Measurements from ENCODE around the gene STX19. TPM values are rescaled to one million over a fixed set of nuclear protein-coding genes. Genes with fewer than 3 reads are reported as not detected.

Gene STX19
- total RNA-seq, 4 donors from 2014 or later: 3.1 to 5.5 (median 4.3) TPM

- Histone ChIP-seq H3K27me3 (no peaks in the 10 kb centered on the region), H3K27ac (no peak overlapping the region), H3K4me3 (no peak overlapping the region), H3K9me3 (no peaks in the 10 kb centered on the region), H3K4me1 (no peaks in the 10 kb centered on the region), H3K36me3 (no peaks in the 10 kb centered on the region)
- no peak for DNase-seq (ENCODE audit: low spot score in 2 of 2)
- 84% methylated on average over 3 of the region's 3 CpGs for WGBS
- TF ChIP-seq POLR2A (IDR thresholded peaks at IDR 0.05) (no peak), POLR2AphosphoS5 (IDR thresholded peaks at IDR 0.05) (no peak), EP300 (IDR thresholded peaks at IDR 0.05) (no peak)
These were observed 36.2 kb downstream of the STX19 start for GRCh38 chr3:93992207-93992606.

DNA sequence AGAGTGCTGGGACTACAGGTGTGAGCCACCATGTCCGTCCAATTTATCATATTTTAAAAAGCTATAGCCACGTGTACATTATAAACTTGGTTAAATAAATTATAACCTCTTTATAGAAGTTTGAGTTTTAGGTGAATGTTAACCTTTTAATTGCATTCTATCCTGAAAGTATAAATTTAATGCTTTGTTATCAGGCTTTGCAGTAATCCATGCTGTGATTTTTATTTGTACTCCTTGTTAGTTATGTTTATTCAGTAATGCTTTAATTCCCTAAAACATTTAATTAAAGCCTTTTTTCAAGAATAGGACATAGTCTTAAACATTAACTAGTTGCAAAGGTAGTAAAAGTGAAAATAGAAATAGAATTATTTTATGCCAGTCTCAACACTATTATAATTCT lies 36.8 kb downstream of the STX19 start:
- Histone ChIP-seq H3K4me3 (no peak overlapping the region), H3K27me3 (no peaks in the 10 kb centered on the region), H3K9me3 (no peaks in the 10 kb centered on the region), H3K36me3 (no peaks in the 10 kb centered on the region), H3K27ac (no peak overlapping the region), H3K4me1 (no peaks in the 10 kb centered on the region)
- TF ChIP-seq POLR2AphosphoS5 (IDR thresholded peaks at IDR 0.05) (no peak), POLR2A (IDR thresholded peaks at IDR 0.05) (no peak), EP300 (IDR thresholded peaks at IDR 0.05) (no peak)
- TF ChIP-seq, protein P1, sequence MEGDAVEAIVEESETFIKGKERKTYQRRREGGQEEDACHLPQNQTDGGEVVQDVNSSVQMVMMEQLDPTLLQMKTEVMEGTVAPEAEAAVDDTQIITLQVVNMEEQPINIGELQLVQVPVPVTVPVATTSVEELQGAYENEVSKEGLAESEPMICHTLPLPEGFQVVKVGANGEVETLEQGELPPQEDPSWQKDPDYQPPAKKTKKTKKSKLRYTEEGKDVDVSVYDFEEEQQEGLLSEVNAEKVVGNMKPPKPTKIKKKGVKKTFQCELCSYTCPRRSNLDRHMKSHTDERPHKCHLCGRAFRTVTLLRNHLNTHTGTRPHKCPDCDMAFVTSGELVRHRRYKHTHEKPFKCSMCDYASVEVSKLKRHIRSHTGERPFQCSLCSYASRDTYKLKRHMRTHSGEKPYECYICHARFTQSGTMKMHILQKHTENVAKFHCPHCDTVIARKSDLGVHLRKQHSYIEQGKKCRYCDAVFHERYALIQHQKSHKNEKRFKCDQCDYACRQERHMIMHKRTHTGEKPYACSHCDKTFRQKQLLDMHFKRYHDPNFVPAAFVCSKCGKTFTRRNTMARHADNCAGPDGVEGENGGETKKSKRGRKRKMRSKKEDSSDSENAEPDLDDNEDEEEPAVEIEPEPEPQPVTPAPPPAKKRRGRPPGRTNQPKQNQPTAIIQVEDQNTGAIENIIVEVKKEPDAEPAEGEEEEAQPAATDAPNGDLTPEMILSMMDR (IDR thresholded peaks at IDR 0.05): no peak
- DNase-seq (ENCODE audit: low spot score in 2 of 2): no peak
- 89% methylated on average over 2 of the region's 2 CpGs for WGBS

GRCh38 chr3:93989241-93989640 lies 39.2 kb downstream of the STX19 start:
- H3K4me3 ChIP-seq: no peak overlapping the region
- no peaks in the 10 kb centered on the region for H3K27me3 ChIP-seq
- DNase-seq (ENCODE audit: low spot score in 2 of 2): no peak
- 89% methylated on average over 3 of the region's 3 CpGs for WGBS
- no peak overlapping the region for H3K27ac ChIP-seq
- H3K36me3 ChIP-seq: no peaks in the 10 kb centered on the region
- no peaks in the 10 kb centered on the region for H3K9me3 ChIP-seq
- no peaks in the 10 kb centered on the region for H3K4me1 ChIP-seq
- TF ChIP-seq POLR2A (IDR thresholded peaks at IDR 0.05) (no peak), EP300 (IDR thresholded peaks at IDR 0.05) (no peak), POLR2AphosphoS5 (IDR thresholded peaks at IDR 0.05) (no peak)
- TF ChIP-seq, protein P1 (IDR thresholded peaks at IDR 0.05): no peak

DNA sequence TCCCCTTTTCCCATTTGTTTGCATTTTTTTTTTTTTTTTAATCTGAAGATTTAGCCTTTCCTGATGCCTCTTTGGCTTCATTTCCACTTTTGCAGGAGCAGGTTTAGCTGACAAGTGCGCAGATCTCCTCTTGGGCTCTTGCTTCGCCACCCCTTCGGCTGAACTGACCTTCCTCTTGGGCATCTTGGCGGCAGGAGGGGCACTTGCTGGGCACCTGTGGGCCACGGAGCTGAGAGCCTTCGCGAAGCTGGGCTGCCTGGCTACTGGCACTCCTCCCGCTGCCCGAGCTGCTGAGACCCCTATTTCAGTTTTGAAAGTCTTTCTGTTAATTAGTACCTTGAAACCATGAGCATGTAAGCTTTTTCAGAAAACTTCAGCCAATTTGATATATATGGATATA lies 39.6 kb downstream of the STX19 start:
- no peaks in the 10 kb centered on the region for H3K9me3 ChIP-seq
- no peak for DNase-seq (ENCODE audit: low spot score in 2 of 2)
- WGBS: 96% methylated on average over 9 of the region's 9 CpGs
- H3K4me1 ChIP-seq: no peaks in the 10 kb centered on the region
- H3K27ac ChIP-seq: no peak overlapping the region
- no peak overlapping the region for H3K4me3 ChIP-seq
- H3K36me3 ChIP-seq: no peaks in the 10 kb centered on the region
- H3K27me3 ChIP-seq: no peaks in the 10 kb centered on the region
- TF ChIP-seq, protein P1 (IDR thresholded peaks at IDR 0.05): no peak
- TF ChIP-seq POLR2A (IDR thresholded peaks at IDR 0.05): no peak
- no peak for TF ChIP-seq POLR2AphosphoS5 (IDR thresholded peaks at IDR 0.05)
- no peak for TF ChIP-seq EP300 (IDR thresholded peaks at IDR 0.05)

- Histone ChIP-seq H3K4me1 (no peaks in the 10 kb centered on the region), H3K27ac (no peak overlapping the region), H3K27me3 (no peaks in the 10 kb centered on the region), H3K36me3 (no peaks in the 10 kb centered on the region), H3K4me3 (no peak overlapping the region), H3K9me3 (no peaks in the 10 kb centered on the region)
- TF ChIP-seq, protein P1 (IDR thresholded peaks at IDR 0.05): no peak
- TF ChIP-seq EP300 (IDR thresholded peaks at IDR 0.05) (no peak), POLR2A (IDR thresholded peaks at IDR 0.05) (no peak)
- no peak for DNase-seq (ENCODE audit: low spot score in 2 of 2)
These were observed 40.1 kb downstream of the STX19 start for GRCh38 chr3:93988283-93988682.

DNA sequence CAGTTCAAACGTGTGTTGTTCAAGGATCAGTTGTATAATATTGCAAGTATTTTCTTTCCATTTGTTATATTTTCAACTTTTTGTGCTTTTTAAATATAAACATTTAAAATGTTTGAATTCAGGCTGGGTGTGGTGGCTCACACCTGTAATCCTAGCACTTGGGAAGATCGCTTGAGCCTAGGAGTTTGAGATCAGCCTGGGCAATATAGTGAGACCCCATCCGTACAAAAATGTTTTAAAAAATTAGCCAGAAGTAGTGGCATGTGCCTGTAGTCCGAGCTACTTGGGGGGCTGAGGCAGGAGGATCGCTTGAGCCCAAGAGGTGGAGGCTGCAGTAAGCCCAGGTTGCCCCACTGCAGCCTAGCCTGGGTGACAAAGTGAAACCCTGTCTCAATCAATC lies 43.8 kb downstream of the STX19 start:
- peaks cover 13% of the 10 kb centered on the region for H3K4me1 ChIP-seq
- H3K36me3 ChIP-seq: no peaks in the 10 kb centered on the region
- DNase-seq (ENCODE audit: low spot score in 2 of 2): no peak
- no peak overlapping the region for H3K4me3 ChIP-seq
- WGBS: 90% methylated on average over 5 of the region's 5 CpGs
- no peak overlapping the region for H3K27ac ChIP-seq
- H3K9me3 ChIP-seq: no peaks in the 10 kb centered on the region
- H3K27me3 ChIP-seq: no peaks in the 10 kb centered on the region
- TF ChIP-seq EP300 (IDR thresholded peaks at IDR 0.05) (no peak), POLR2A (IDR thresholded peaks at IDR 0.05) (no peak), POLR2AphosphoS5 (IDR thresholded peaks at IDR 0.05) (no peak)
- TF ChIP-seq, protein P1 (IDR thresholded peaks at IDR 0.05): no peak

Data from suprapubic skin (tissue), 4 donors.